HepG2 (cell line): ENCODE measurements around the gene MMP19. TPM values are rescaled to one million over a fixed set of nuclear protein-coding genes. Genes with fewer than 3 reads are reported as not detected.

Source experiments
- CENPT ChIP-seq: sonication (generic); formaldehyde crosslinking; IDR thresholded peaks from 2 replicates; pipeline ENCODE4 v1.8.0; 2022; ENCODE audit warnings: low read depth, mild to moderate bottlenecking, moderate library complexity, missing genetic modification reagents
- CHD4 ChIP-seq: fragments of 200-600 bp; sonication (generic); IDR thresholded peaks from 2 replicates; pipeline ENCODE4 v1.7.0; 2017; ENCODE audit warnings: mild to moderate bottlenecking, low read length, borderline replicate concordance
- GATAD2A ChIP-seq: IDR thresholded peaks from 2 replicates; pipeline ENCODE4 v1.6.1; 2016
- HDAC1 ChIP-seq: sonication (generic); formaldehyde crosslinking; IDR thresholded peaks from 2 replicates; pipeline ENCODE4 v1.5.1; 2020; ENCODE audit warnings: mild to moderate bottlenecking, missing genetic modification reagents
- KDM2A ChIP-seq: sonication (generic); formaldehyde crosslinking; IDR thresholded peaks from 2 replicates; pipeline ENCODE4 v1.4.0; 2020; ENCODE audit warnings: low read depth, missing genetic modification reagents, borderline replicate concordance
- KLF15 ChIP-seq: sonication (generic); formaldehyde crosslinking; IDR thresholded peaks from 2 replicates; pipeline ENCODE4 v1.8.1; 2023; ENCODE audit warnings: borderline replicate concordance, mild to moderate bottlenecking, inconsistent platforms, missing genetic modification reagents, mixed read lengths
- MAFG ChIP-seq: sonication (generic); formaldehyde crosslinking; IDR thresholded peaks from 2 replicates; pipeline ENCODE4 v1.5.1; 2020; ENCODE audit warnings: mild to moderate bottlenecking, missing genetic modification reagents
- NFKB2 ChIP-seq: sonication (generic); formaldehyde crosslinking; IDR thresholded peaks from 2 replicates; pipeline ENCODE4 v1.4.0; 2020; ENCODE audit warnings: missing genetic modification reagents, borderline replicate concordance
- NFYC ChIP-seq: IDR thresholded peaks from 2 replicates; pipeline ENCODE4 v1.6.1; 2016; ENCODE audit warnings: missing genetic modification reagents, missing compliant biosample characterization
- TOE1 ChIP-seq: sonication (generic); formaldehyde crosslinking; IDR thresholded peaks from 2 replicates; pipeline ENCODE4 v1.4.0; 2020; ENCODE audit warnings: mild to moderate bottlenecking, missing genetic modification reagents
- ZNF567 ChIP-seq: sonication (generic); formaldehyde crosslinking; IDR thresholded peaks from 2 replicates; pipeline ENCODE4 v1.8.1; 2023; ENCODE audit warnings: mild to moderate bottlenecking, missing genetic modification reagents, borderline replicate concordance
- ZNF652 ChIP-seq: IDR thresholded peaks from 2 replicates; pipeline ENCODE4 v1.6.1; 2016; ENCODE audit warnings: low read depth, borderline replicate concordance
- ZNF747 ChIP-seq: sonication (generic); formaldehyde crosslinking; IDR thresholded peaks from 2 replicates; pipeline ENCODE4 v1.8.1; 2023; ENCODE audit warnings: missing genetic modification reagents, mild to moderate bottlenecking, borderline replicate concordance
- ZNF775 ChIP-seq: sonication (generic); formaldehyde crosslinking; IDR thresholded peaks from 2 replicates; pipeline ENCODE4 v1.4.0; 2020; ENCODE audit warnings: missing genetic modification reagents, mild to moderate bottlenecking, moderate library complexity, borderline replicate concordance
- ZNF782 ChIP-seq: sonication (generic); formaldehyde crosslinking; IDR thresholded peaks from 2 replicates; pipeline ENCODE4 v1.4.0; 2020; ENCODE audit warnings: missing genetic modification reagents, mild to moderate bottlenecking, borderline replicate concordance
- ZSCAN21 ChIP-seq: sonication (generic); formaldehyde crosslinking; IDR thresholded peaks from 2 replicates; pipeline ENCODE4 v1.8.0; 2022; ENCODE audit warnings: mild to moderate bottlenecking, missing genetic modification reagents, moderate library complexity, borderline replicate concordance
- ZSCAN9 ChIP-seq: IDR thresholded peaks from 2 replicates; pipeline ENCODE4 v1.6.1; 2016; ENCODE audit warnings: borderline replicate concordance
- polyA plus RNA-seq, 8 experiments: library from polyadenylated mRNA; depleted of rRNA in 3 of 8; stranded (reverse) in 7 of 8; unstranded in 1 of 8; fragments of >200 nt; fragmentation: Illumina TruSeq in 4 of 8; extraction: Trizol in 4 of 8; gene quantifications; 2 replicates each; pipeline versions ENCODE4 v1.2.1 to v1.2.3, GENCODE V29; 2011 to 2016; ENCODE audit warnings: low read depth in 4 of 8, missing spikeins in 1 of 8, mixed read lengths in 1 of 8; ENCODE audit not compliant: insufficient read depth in 1 of 8
- total RNA-seq, 5 experiments: library from RNA; depleted of rRNA; stranded (reverse); fragments of >200 nt; fragmentation: Illumina TruSeq; extraction: Trizol; gene quantifications; 2 replicates each; pipeline ENCODE4 v1.2.3, GENCODE V29; 2016; ENCODE audit warnings: low read depth in 1 of 5
- TF ChIP-seq, protein P1 (sequence below): sonication (generic); formaldehyde crosslinking; IDR thresholded peaks from 2 replicates; pipeline ENCODE4 v1.8.0; 2023; ENCODE audit warnings: mild to moderate bottlenecking, missing genetic modification reagents
- TF ChIP-seq, protein P2 (sequence below): sonication (generic); formaldehyde crosslinking; IDR thresholded peaks from 2 replicates; pipeline ENCODE4 v1.4.0; 2020; ENCODE audit warnings: missing genetic modification reagents
- TF ChIP-seq, protein P3 (sequence below): IDR thresholded peaks from 2 replicates; pipeline ENCODE4 v1.6.1; 2016
- TF ChIP-seq, protein P4 (sequence below): sonication (generic); formaldehyde crosslinking; IDR thresholded peaks from 2 replicates; pipeline ENCODE4 v1.4.0; 2020; ENCODE audit warnings: missing genetic modification reagents, borderline replicate concordance

The MMP19 gene
- total and polyA plus RNA-seq, 2 of the 13 experiments (the other 11 are each of a cell fraction or from before 2014, with no cell fraction given), result 0.07 to 0.08 TPM

DNA sequence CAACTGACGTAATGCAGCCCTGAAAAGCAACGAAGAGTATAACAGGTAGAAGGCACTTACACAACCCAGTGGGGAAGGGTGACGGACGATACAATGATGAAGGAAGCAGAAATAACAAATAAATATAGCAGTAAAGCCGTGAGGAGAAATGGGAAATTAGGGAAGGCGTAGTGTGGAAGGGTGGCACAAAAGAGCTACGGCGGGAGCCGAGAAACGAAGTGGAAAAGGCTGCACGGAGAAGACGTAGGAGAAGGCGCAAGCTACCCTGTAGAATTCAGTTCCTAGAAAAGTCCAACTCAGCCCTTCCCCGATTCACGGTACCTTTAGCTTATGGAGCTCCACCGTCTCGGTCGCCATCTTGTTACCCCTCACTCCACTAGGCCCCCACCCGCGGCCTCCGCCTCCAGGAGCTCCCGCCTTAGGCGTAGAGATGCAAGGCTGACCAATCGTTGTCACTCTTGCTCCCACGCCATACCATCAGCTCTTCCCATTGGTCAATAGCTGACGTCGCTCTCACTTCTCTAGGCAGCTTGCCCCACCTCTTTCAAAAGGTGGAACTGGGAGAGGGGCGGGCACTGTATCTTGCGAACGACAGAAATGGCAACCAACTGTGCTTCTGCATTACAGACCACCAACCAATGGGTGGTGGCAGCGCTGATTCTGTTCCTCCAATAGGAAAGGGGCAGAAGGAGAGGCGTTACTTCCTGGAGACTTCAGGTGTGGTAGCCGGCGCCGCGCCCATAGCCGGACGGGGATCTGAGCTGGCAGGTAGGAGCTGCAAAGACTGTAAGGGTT lies 25.2 kb downstream of the MMP19 start, which contains the start of the genes ORMDL2 and SARNP (continued):
- TF ChIP-seq, protein P1, sequence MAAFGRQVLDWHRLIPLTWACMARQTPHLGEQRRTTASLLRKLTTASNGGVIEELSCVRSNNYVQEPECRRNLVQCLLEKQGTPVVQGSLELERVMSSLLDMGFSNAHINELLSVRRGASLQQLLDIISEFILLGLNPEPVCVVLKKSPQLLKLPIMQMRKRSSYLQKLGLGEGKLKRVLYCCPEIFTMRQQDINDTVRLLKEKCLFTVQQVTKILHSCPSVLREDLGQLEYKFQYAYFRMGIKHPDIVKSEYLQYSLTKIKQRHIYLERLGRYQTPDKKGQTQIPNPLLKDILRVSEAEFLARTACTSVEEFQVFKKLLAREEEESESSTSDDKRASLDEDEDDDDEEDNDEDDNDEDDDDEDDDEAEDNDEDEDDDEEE (CRISPR knock-in tag), result no peak
- TF ChIP-seq KDM2A (peak; percentile 91), NFYC (peak; percentile 99), ZSCAN21 (CRISPR knock-in tag) (0 out of 2 replicates have a peak, but pooled peaks have one; percentile 53), TOE1 (CRISPR knock-in tag) (no peak), KLF15 (CRISPR knock-in tag) (no peak), HDAC1 (CRISPR knock-in tag) (peak; percentile 80), ZNF775 (CRISPR knock-in tag) (no peak), MAFG (CRISPR knock-in tag) (no peak), ZNF652 (CRISPR knock-in tag) (no peak; the same call in 1 of the 2 replicates), NFKB2 (no peak), ZNF782 (no peak), CENPT (CRISPR knock-in tag) (no peak), ZNF747 (CRISPR knock-in tag) (no peak; the same call in 1 of the 2 replicates), CHD4 (no peak), ZSCAN9 (CRISPR knock-in tag) (no peak), GATAD2A (CRISPR knock-in tag) (no peak), ZNF567 (CRISPR knock-in tag) (no peak)
- TF ChIP-seq, protein P2, sequence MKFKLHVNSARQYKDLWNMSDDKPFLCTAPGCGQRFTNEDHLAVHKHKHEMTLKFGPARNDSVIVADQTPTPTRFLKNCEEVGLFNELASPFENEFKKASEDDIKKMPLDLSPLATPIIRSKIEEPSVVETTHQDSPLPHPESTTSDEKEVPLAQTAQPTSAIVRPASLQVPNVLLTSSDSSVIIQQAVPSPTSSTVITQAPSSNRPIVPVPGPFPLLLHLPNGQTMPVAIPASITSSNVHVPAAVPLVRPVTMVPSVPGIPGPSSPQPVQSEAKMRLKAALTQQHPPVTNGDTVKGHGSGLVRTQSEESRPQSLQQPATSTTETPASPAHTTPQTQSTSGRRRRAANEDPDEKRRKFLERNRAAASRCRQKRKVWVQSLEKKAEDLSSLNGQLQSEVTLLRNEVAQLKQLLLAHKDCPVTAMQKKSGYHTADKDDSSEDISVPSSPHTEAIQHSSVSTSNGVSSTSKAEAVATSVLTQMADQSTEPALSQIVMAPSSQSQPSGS (CRISPR knock-in tag), result peak; percentile 54; the same call in 1 of the 2 replicates
- TF ChIP-seq, protein P3, sequence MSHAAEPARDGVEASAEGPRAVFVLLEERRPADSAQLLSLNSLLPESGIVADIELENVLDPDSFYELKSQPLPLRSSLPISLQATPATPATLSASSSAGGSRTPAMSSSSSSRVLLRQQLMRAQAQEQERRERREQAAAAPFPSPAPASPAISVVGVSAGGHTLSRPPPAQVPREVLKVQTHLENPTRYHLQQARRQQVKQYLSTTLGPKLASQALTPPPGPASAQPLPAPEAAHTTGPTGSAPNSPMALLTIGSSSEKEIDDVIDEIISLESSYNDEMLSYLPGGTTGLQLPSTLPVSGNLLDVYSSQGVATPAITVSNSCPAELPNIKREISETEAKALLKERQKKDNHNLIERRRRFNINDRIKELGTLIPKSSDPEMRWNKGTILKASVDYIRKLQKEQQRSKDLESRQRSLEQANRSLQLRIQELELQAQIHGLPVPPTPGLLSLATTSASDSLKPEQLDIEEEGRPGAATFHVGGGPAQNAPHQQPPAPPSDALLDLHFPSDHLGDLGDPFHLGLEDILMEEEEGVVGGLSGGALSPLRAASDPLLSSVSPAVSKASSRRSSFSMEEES (CRISPR knock-in tag), result peak; percentile 19
- TF ChIP-seq, protein P4, sequence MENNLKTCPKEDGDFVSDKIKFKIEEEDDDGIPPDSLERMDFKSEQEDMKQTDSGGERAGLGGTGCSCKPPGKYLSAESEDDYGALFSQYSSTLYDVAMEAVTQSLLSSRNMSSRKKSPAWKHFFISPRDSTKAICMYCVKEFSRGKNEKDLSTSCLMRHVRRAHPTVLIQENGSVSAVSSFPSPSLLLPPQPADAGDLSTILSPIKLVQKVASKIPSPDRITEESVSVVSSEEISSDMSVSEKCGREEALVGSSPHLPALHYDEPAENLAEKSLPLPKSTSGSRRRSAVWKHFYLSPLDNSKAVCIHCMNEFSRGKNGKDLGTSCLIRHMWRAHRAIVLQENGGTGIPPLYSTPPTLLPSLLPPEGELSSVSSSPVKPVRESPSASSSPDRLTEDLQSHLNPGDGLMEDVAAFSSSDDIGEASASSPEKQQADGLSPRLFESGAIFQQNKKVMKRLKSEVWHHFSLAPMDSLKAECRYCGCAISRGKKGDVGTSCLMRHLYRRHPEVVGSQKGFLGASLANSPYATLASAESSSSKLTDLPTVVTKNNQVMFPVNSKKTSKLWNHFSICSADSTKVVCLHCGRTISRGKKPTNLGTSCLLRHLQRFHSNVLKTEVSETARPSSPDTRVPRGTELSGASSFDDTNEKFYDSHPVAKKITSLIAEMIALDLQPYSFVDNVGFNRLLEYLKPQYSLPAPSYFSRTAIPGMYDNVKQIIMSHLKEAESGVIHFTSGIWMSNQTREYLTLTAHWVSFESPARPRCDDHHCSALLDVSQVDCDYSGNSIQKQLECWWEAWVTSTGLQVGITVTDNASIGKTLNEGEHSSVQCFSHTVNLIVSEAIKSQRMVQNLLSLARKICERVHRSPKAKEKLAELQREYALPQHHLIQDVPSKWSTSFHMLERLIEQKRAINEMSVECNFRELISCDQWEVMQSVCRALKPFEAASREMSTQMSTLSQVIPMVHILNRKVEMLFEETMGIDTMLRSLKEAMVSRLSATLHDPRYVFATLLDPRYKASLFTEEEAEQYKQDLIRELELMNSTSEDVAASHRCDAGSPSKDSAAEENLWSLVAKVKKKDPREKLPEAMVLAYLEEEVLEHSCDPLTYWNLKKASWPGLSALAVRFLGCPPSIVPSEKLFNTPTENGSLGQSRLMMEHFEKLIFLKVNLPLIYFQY, result no peak
